GM10847 (cell line): ENCODE measurements around the gene PTK7.
A peak's percentile ranks its signal among the peaks of the same experiment; 100 is the strongest.

ENCODE experiments used
- POLR2A ChIP-seq: IDR thresholded peaks from 2 replicates; pipeline ENCODE4 v1.6.1; 2011; ENCODE audit not compliant: insufficient read length; ENCODE audit errors: extremely low read depth

PTK7 gene

GRCh38 chr6:43093436-43094289 lies 17.5 kb downstream of the PTK7 start:
- TF ChIP-seq POLR2A: no peak

GRCh38 chr6:43095939-43096338 lies 19.8 kb downstream of the PTK7 start:
- TF ChIP-seq POLR2A: no peak

GRCh38 chr6:43096451-43097097 lies 20.5 kb downstream of the PTK7 start:
- TF ChIP-seq POLR2A: peak; percentile 19

- TF ChIP-seq POLR2A: no peak
Measured at GRCh38 chr6:43097098-43097489, 21.0 kb downstream of the PTK7 start.

GRCh38 chr6:43097502-43097901 lies 21.4 kb downstream of the PTK7 start:
- no peak for TF ChIP-seq POLR2A

- TF ChIP-seq POLR2A: no peak
Measured at GRCh38 chr6:43101497-43101896, 25.4 kb downstream of the PTK7 start.

- TF ChIP-seq POLR2A: no peak
Measured at GRCh38 chr6:43103253-43103876, 27.3 kb downstream of the PTK7 start.

- TF ChIP-seq POLR2A: no peak
Measured at GRCh38 chr6:43105538-43106222, 29.6 kb downstream of the PTK7 start.

- no peak for TF ChIP-seq POLR2A
Measured at GRCh38 chr6:43107344-43108062, 31.4 kb downstream of the PTK7 start.

- TF ChIP-seq POLR2A: no peak
Measured at GRCh38 chr6:43113431-43114260, 37.5 kb downstream of the PTK7 start.

GRCh38 chr6:43115365-43115764 lies 39.3 kb downstream of the PTK7 start:
- TF ChIP-seq POLR2A: no peak

GRCh38 chr6:43119482-43119881 lies 43.4 kb downstream of the PTK7 start:
- no peak for TF ChIP-seq POLR2A

- no peak for TF ChIP-seq POLR2A
Measured at GRCh38 chr6:43120101-43120763, 44.1 kb downstream of the PTK7 start.

GRCh38 chr6:43120944-43121913 lies 45.1 kb downstream of the PTK7 start:
- no peak for TF ChIP-seq POLR2A
